SH-SY5Y (cell line): Measurements from ENCODE around the gene ADNP.

Experiments used
- GATA2 ChIP-seq: IDR thresholded peaks from 2 replicates; pipeline ENCODE4 v1.6.1; 2011; ENCODE audit warnings: mild to moderate bottlenecking, low read depth, low read length
- GATA3 ChIP-seq: IDR thresholded peaks from 2 replicates; pipeline ENCODE4 v1.6.1; 2011; ENCODE audit warnings: low read depth, mild to moderate bottlenecking, low read length, moderate library complexity

Gene ADNP

GRCh38 chr20:50900261-50900660 lies 31.0 kb downstream of the ADNP start:
- no peak for TF ChIP-seq GATA2
- no peak for TF ChIP-seq GATA3

GRCh38 chr20:50898475-50898874 lies 32.8 kb downstream of the ADNP start:
- TF ChIP-seq GATA3 = no peak
- TF ChIP-seq GATA2 = no peak

- TF ChIP-seq GATA3 (no peak), GATA2 (no peak)
Measured at GRCh38 chr20:50895111-50895830, 36.0 kb downstream of the ADNP start.

GRCh38 chr20:50893620-50894019 lies 37.6 kb downstream of the ADNP start:
- no peak for TF ChIP-seq GATA2
- no peak for TF ChIP-seq GATA3

- TF ChIP-seq GATA2 (no peak), GATA3 (no peak)
Measured at GRCh38 chr20:50892394-50892793, 38.8 kb downstream of the ADNP start.

- no peak for TF ChIP-seq GATA3
- TF ChIP-seq GATA2 = no peak
Measured at GRCh38 chr20:50891138-50891537, 40.1 kb downstream of the ADNP start.

GRCh38 chr20:50887576-50887975 lies 43.7 kb downstream of the ADNP start:
- TF ChIP-seq GATA2 = no peak
- TF ChIP-seq GATA3 = no peak

GRCh38 chr20:50886184-50886790 lies 45.0 kb downstream of the ADNP start:
- TF ChIP-seq GATA2 (no peak), GATA3 (no peak)

- TF ChIP-seq GATA2 = no peak
- TF ChIP-seq GATA3 = no peak
Measured at GRCh38 chr20:50885781-50886180, 45.5 kb downstream of the ADNP start.

- TF ChIP-seq GATA2 (no peak), GATA3 (no peak)
Measured at GRCh38 chr20:50885068-50885467, 46.2 kb downstream of the ADNP start.

- TF ChIP-seq GATA2 = no peak
- TF ChIP-seq GATA3 = no peak
Measured at GRCh38 chr20:50883856-50884255, 47.4 kb downstream of the ADNP start.

GRCh38 chr20:50879649-50880550 lies 51.3 kb downstream of the ADNP start:
- TF ChIP-seq GATA2 (no peak), GATA3 (no peak)

- TF ChIP-seq GATA2 (no peak), GATA3 (no peak)
Measured at GRCh38 chr20:50877232-50877743, 53.9 kb downstream of the ADNP start.

- TF ChIP-seq GATA3 (no peak), GATA2 (no peak)
Measured at GRCh38 chr20:50876816-50877215, 54.4 kb downstream of the ADNP start.
